Suprapubic skin (tissue), 4 donors: Measurements from ENCODE around the gene RALGDS. TPM values are rescaled to one million over a fixed set of nuclear protein-coding genes. Genes with fewer than 3 reads are reported as not detected.
"Not testable (repeated sequence)": the region's sequence is repeated elsewhere in the genome, so short reads cannot be mapped to it uniquely, and the experiment has no call there.

ENCODE experiments used
- DNase-seq, 2 donors: peaks; one replicate each; pipeline ENCODE4 v3.0.0-alpha.2; 2019; ENCODE audit warnings: low spot score in 2 of 2
- H3K27ac ChIP-seq: fragments of 200-600 bp; sonication (generic); one replicate; pipeline ENCODE4 v1.5.1; 2019
- H3K27me3 ChIP-seq: fragments of 200-600 bp; sonication (generic); one replicate; pipeline ENCODE4 v1.5.1; 2019
- H3K36me3 ChIP-seq: fragments of 200-600 bp; sonication (generic); one replicate; pipeline ENCODE4 v1.5.1; 2019
- H3K4me1 ChIP-seq: fragments of 200-600 bp; sonication (generic); one replicate; pipeline ENCODE4 v1.5.1; 2019
- H3K4me3 ChIP-seq: fragments of 200-600 bp; sonication (generic); one replicate; pipeline ENCODE4 v1.5.1; 2019; ENCODE audit warnings: mild to moderate bottlenecking
- H3K9me3 ChIP-seq: fragments of 200-600 bp; sonication (generic); one replicate; pipeline ENCODE4 v1.5.1; 2019
- CTCF ChIP-seq, 2 donors: fragments of 200-600 bp in 1 of 2; fragments of 450-650 bp in 1 of 2; sonication (generic) in 1 of 2; IDR thresholded peaks; one replicate each; pipeline ENCODE4 v1.5.1; 2016 to 2019; ENCODE audit warnings: antibody characterized with exemption in 2 of 2, mild to moderate bottlenecking in 1 of 2, moderate library complexity in 1 of 2
- EP300 ChIP-seq: sonication (generic); formaldehyde crosslinking; IDR thresholded peaks from one replicate; pipeline ENCODE4 v1.6.1; 2017; ENCODE audit warnings: antibody characterized with exemption
- POLR2A ChIP-seq, 2 donors: fragments of 450-650 bp; IDR thresholded peaks; one replicate each; pipeline ENCODE4 v1.6.1; 2017; ENCODE audit warnings: antibody characterized with exemption in 2 of 2, mild to moderate bottlenecking in 2 of 2, moderate library complexity in 2 of 2
- POLR2AphosphoS5 ChIP-seq, 3 donors: sonication (generic); formaldehyde crosslinking; IDR thresholded peaks; one replicate each; pipeline ENCODE4 v1.6.1; 2017; ENCODE audit warnings: antibody characterized with exemption in 3 of 3
- WGBS: methylation state at CpG from one replicate; pipeline ENCODE4 v1.1.5; 2018; 5-methylcytosine and 5-hydroxymethylcytosine counted together
- total RNA-seq, 4 donors: library from RNA; depleted of rRNA; stranded (reverse); fragments of >200 nt; gene quantifications; one replicate each; pipeline ENCODE4 v1.1.0, GENCODE V29; 2016

RALGDS gene
- total RNA-seq, 4 donors from 2014 or later, result 173 to 244 (median 212) TPM

DNA sequence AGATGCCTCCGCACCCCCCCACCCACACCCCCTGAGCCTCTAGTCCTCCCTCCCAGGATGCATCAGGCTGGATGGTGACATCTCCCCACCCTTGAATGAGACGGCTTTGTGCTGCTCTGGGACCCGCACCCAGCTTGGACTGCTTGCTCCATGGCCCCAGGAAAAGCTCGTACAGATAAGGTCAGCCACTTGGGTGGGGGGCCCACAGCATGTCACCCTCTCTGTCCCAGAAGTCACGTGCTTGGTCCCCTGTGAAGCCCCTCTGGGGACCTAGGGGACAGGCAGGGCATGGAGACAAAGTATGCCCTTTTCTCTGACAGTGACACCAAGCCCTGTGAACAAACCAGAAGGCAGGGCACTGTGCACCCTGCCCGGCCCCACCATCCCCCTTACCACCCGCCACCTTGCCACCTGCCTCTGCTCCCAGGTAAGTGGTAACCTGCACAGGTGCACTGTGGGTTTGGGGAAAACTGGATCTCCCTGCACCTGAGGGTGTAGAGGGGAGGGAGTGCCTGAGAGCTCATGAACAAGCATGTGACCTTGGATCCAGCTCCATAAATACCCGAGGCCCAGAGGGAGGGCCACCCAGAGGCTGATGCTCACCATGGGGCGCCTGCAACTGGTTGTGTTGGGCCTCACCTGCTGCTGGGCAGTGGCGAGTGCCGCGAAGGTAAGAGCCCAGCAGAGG, 38.9 kb downstream of the RALGDS start:
- H3K9me3 ChIP-seq, H3K36me3 ChIP-seq, H3K27me3 ChIP-seq, H3K4me1 ChIP-seq, H3K4me3 ChIP-seq, DNase-seq, H3K27ac ChIP-seq: not testable (repeated sequence)
- WGBS, result 65% methylated on average over 6 of the region's 12 CpGs

DNA sequence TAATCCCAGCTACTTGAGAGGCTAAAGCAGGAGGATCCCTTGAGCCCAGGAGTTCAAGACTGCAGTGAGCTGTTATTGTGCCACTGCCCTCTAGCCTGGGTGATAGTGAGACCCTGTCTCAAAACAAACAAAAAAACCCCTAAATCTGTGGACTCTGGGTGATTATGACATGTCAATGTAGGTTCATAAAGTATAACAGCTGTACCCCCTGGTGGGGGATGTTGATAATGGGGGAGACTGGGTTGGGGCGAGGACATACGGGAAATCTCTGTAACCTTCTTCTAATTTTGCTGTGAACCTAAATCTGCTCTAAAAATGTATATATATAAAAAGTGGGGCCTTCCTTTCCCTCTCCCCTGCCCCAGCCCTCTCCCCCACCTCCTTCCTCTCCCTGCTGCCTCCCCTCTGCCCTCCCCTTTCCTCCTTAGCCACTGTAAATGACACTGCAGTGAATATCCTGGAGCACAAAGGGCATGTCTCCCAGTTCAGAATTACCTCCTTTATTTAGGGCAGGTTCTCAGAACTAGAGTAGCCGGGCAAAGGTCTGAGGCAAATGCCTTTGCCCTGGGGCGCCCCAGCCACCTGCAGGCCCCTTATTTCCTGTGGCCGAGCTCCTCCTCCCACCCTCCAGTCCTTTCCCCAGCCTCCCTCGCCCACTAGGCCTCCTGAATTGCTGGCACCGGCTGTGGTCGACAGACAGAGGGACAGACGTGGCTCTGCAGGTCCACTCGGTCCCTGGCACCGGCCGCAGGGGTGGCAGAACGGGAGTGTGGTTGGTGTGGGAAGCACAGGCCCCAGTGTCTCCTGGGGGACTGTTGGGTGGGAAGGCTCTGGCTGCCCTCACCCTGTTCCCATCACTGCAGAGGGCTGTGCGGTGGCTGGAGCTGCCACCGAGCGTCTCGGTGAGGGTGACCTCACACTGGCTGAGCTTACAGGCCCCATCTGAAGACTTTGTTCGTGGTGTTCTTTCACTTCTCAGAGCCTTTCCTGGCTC, 40.0 kb downstream of the RALGDS start:
- H3K4me1 ChIP-seq, DNase-seq, H3K27me3 ChIP-seq, H3K27ac ChIP-seq, H3K4me3 ChIP-seq, H3K9me3 ChIP-seq, H3K36me3 ChIP-seq: not testable (repeated sequence)
- WGBS, result 89% methylated on average over 10 of the region's 18 CpGs

GRCh38 chr9:133080161-133080560, 40.9 kb downstream of the RALGDS start:
- H3K4me1 ChIP-seq, result no peaks in the 10 kb centered on the region
- H3K27ac ChIP-seq, result no peak overlapping the region
- H3K9me3 ChIP-seq, result no peaks in the 10 kb centered on the region
- no peaks in the 10 kb centered on the region for H3K27me3 ChIP-seq
- DNase-seq, result no peak
- 75% methylated on average over 7 of the region's 7 CpGs for WGBS
- H3K4me3 ChIP-seq, result no peak overlapping the region
- no peaks in the 10 kb centered on the region for H3K36me3 ChIP-seq
- no peak for TF ChIP-seq POLR2AphosphoS5 (IDR thresholded peaks at IDR 0.05)
- TF ChIP-seq EP300, result no peak
- no peak for TF ChIP-seq CTCF (IDR thresholded peaks at IDR 0.05)
- no peak for TF ChIP-seq POLR2A (IDR thresholded peaks at IDR 0.05)

DNA sequence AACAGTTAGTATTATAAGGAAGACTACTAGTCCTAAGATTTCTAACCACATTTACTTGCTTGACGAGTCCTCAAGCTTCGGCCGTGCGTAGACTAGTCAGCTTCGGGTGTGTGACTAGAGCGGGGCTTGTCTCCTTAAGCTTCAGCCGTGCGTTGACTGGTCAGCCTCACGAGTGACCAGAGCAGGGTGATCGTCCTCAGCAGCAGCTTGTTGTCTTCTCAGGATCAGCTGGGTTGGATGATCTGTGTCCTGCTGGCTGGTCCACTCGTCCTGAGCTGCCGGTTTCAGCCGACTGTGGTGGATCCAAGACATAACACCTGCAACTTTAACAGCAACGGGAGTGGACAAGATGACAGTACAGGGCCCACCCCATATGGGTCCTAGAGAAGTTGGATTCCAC, 42.6 kb downstream of the RALGDS start:
- H3K4me3 ChIP-seq, result no peak overlapping the region
- WGBS, result 93% methylated on average over 14 of the region's 14 CpGs
- no peaks in the 10 kb centered on the region for H3K27me3 ChIP-seq

DNA sequence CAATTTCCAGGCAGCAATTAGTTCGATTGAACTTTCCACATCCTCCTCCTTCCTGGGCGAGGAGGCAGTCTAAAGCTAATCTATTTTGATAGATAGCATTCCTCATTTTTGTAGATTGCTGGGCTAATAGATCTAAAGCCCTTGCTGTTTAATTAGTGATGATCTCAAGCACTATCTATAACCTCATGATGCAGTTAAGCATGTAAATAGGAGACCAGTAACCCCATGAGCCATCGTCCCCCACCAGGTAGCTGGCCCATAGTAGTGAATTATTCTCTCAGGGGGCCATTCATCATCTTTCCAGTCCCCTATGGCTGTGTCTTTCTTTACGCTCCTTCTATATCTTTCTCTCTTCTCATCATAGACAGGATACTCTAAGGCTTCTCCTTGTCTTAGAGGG, 44.3 kb downstream of the RALGDS start:
- TF ChIP-seq EP300 (no peak), POLR2A (IDR thresholded peaks at IDR 0.05) (no peak), CTCF (IDR thresholded peaks at IDR 0.05) (no peak), POLR2AphosphoS5 (IDR thresholded peaks at IDR 0.05) (no peak)
- Histone ChIP-seq H3K27me3 (no peaks in the 10 kb centered on the region), H3K4me3 (no peak overlapping the region), H3K4me1 (no peaks in the 10 kb centered on the region), H3K9me3 (no peaks in the 10 kb centered on the region), H3K27ac (no peak overlapping the region), H3K36me3 (no peaks in the 10 kb centered on the region)
- DNase-seq, result no peak
- whole genome bisulfite sequencing, result 92% methylated on average over 4 of the region's 4 CpGs

More for the DNA sequence above, 42.6 kb downstream of the RALGDS start:
- Histone ChIP-seq H3K9me3 (no peaks in the 10 kb centered on the region), H3K27ac (no peak overlapping the region), H3K36me3 (no peaks in the 10 kb centered on the region), H3K4me1 (no peaks in the 10 kb centered on the region)
- no peak for DNase-seq
- no peak for TF ChIP-seq EP300
- TF ChIP-seq POLR2A (IDR thresholded peaks at IDR 0.05), result no peak
- TF ChIP-seq POLR2AphosphoS5 (IDR thresholded peaks at IDR 0.05), result no peak
- TF ChIP-seq CTCF (IDR thresholded peaks at IDR 0.05), result no peak

DNA sequence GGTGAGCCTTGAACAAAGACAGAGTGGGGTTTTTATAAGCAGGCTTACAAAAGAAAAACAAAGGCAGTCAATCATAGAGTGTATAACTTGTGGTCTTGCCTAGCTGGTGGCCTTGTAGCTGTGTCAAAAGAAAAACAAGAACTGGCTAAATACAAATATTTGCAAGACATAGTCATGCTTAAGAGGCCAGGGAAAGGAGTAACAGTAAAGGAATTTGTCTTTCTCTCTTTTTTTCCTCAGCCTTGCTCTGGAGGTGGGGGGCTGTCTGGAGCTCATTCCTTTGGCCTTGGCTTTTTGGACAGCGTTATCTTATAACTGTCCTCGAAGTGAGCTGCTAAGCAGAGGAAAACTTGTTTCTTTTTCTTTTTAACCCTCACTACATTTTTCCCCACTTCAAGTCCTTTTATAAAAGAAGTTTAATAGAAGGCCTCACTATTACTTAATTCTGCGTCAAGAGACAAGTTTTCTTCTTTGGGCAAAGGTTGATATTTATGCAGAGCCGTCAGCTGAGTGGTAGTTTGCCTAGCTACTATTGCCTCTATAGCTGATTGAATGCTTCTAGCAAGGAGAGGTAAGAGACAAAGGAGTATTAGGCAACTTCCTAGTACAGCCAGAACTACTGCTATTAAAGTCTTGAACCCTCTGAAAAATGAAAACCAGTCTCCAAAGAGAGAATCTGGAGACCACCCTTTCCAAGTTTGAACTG, 45.0 kb downstream of the RALGDS start:
- no peaks in the 10 kb centered on the region for H3K9me3 ChIP-seq
- H3K27me3 ChIP-seq, result no peaks in the 10 kb centered on the region
- no peak overlapping the region for H3K27ac ChIP-seq
- TF ChIP-seq POLR2AphosphoS5 (IDR thresholded peaks at IDR 0.05), result no peak
- no peak for TF ChIP-seq CTCF (IDR thresholded peaks at IDR 0.05)
- TF ChIP-seq POLR2A (IDR thresholded peaks at IDR 0.05), result no peak
- 68% methylated on average over 4 of the region's 4 CpGs for WGBS
- no peaks in the 10 kb centered on the region for H3K4me1 ChIP-seq
- DNase-seq, result no peak
- H3K36me3 ChIP-seq, result no peaks in the 10 kb centered on the region
- H3K4me3 ChIP-seq, result no peak overlapping the region
